Esophagus muscularis mucosa (tissue), 4 donors: ENCODE data around the gene COQ9. TPM values are rescaled to one million over a fixed set of nuclear protein-coding genes. Genes with fewer than 3 reads are reported as not detected.

Experiments used
- DNase-seq: peaks from one replicate; pipeline ENCODE4 v3.0.0-alpha.2; 2017; ENCODE audit errors: extremely low spot score
- H3K27ac ChIP-seq, 4 donors: fragments of 200-600 bp; sonication (generic); replicated peaks in 1 of 4; 1 replicate in 3 of 4; 2 replicates in 1 of 4; pipeline ENCODE4 v1.5.1; 2016 to 2019; ENCODE audit warnings: mild to moderate bottlenecking in 1 of 4
- H3K27me3 ChIP-seq, 4 donors: fragments of 200-600 bp; sonication (generic); one replicate each; pipeline versions ENCODE4 v1.5.1 to v1.6.0; 2016 to 2019
- H3K36me3 ChIP-seq, 4 donors: fragments of 200-600 bp; sonication (generic); one replicate each; pipeline ENCODE4 v1.5.1; 2016 to 2019
- H3K4me1 ChIP-seq, 4 donors: fragments of 200-600 bp; sonication (generic); one replicate each; pipeline ENCODE4 v1.5.1; 2016 to 2019
- H3K4me3 ChIP-seq, 4 donors: fragments of 200-600 bp; sonication (generic); 1 replicate in 2 of 4; 2 replicates in 2 of 4; pipeline ENCODE4 v1.5.1; 2016 to 2019; ENCODE audit warnings: mild to moderate bottlenecking in 4 of 4, moderate library complexity in 1 of 4
- H3K9me3 ChIP-seq, 4 donors: fragments of 200-600 bp; sonication (generic); 1 replicate in 3 of 4; 2 replicates in 1 of 4; pipeline ENCODE4 v1.5.1; 2016 to 2019
- EP300 ChIP-seq: sonication (generic); formaldehyde crosslinking; IDR thresholded peaks from one replicate; pipeline ENCODE4 v1.6.1; 2017; ENCODE audit warnings: antibody characterized with exemption
- POLR2A ChIP-seq: fragments of 450-650 bp; IDR thresholded peaks from one replicate; pipeline ENCODE4 v1.6.1; 2017; ENCODE audit warnings: antibody characterized with exemption, moderate library complexity, mild to moderate bottlenecking, low read depth
- POLR2AphosphoS5 ChIP-seq, 2 donors: sonication (generic); formaldehyde crosslinking; IDR thresholded peaks; one replicate each; pipeline ENCODE4 v1.6.1; 2017; ENCODE audit warnings: antibody characterized with exemption in 2 of 2
- WGBS: methylation state at CpG from one replicate; pipeline ENCODE4 v1.1.5; 2018; 5-methylcytosine and 5-hydroxymethylcytosine counted together
- intact Hi-C: fragments of 100-400 bp; cut with DNase I; formaldehyde crosslinking; loops from one replicate; pipeline ENCODE4 v1.15.1; 2023
- total RNA-seq, 4 donors: library from RNA; depleted of rRNA; stranded (reverse); fragments of >200 nt; gene quantifications; one replicate each; pipeline versions ENCODE4 v1.1.0 to v1.2.1, GENCODE V29; 2016
- TF ChIP-seq, protein P1 (sequence below), 3 experiments: fragments of 200-600 bp in 2 of 3; fragments of 450-650 bp in 1 of 3; sonication (generic) in 2 of 3; IDR thresholded peaks; one replicate each; pipeline ENCODE4 v1.5.1; 2017 to 2019; ENCODE audit warnings: antibody characterized with exemption in 3 of 3, mild to moderate bottlenecking in 2 of 3, moderate library complexity in 1 of 3

Gene COQ9
- total RNA-seq, 4 donors from 2014 or later: 77.2 to 115 (median 93.3) TPM

DNA sequence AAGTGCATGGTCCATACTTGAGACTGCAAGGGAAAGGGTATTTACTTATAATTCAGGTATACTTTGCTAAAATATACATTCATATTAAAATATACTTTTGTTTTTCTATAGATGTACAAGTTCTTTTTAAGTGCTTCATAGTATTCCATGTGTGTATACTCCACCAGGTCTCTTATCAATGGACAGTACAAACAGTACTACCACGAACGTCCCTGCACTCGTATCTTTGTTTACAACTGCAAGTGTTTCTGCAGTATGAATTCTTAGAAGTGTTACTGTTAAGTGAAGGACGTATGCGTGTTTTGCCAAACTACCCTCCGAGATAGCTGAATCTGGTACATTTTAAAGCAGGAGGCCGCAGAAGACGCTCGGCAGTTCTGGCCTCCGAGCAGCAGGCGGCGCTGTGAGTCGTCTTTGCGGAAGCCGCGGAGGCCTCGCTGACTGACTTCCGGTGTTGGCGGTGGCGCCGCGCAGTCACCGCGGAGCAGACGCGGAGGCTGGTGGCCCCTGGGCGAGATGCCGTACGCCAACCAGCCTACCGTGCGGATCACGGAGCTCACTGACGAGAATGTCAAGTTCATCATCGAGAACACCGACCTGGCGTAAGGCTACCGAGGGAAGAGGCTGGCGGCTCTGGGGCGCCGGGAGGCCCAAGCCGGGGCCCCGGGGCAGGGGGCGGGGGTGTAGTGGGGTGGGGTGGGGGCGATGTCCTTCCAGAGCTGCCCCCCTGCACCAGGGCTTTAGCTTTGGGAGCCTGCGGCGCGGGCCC, 15.1 kb downstream of the COQ9 start, which contains the start of gene POLR2C:
Gene POLR2C, plus strand, starts transcription at position 471 of the 769 bp plus-strand sequence. Its CDS starts 46 bp downstream, at position 517.
- under 1% methylated on average over 29 of the region's 47 CpGs for WGBS
- no peaks in the 10 kb centered on the region for H3K27me3 ChIP-seq

DNA sequence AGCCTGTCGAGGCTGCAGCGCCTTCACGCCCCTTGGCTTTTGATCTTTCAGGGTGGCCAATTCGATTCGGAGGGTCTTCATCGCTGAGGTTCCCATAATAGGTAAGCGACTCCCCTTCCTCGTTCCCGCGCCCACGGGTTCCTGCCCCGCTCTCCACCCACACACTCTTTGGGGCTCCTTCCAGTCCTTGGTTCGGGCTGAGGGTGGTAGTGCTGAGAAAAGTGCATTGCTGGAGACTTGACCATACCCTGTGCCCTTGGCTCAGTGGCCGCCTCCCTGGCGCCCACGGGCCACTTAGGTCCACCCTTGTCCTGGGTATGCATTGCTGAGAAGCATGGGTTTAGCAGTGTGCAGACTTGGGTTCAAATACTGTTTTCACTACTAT, 15.7 kb downstream of the COQ9 start:
- H3K4me3 ChIP-seq: peak overlapping the region; percentile 77 to 95 (median 84)
- no peaks in the 10 kb centered on the region for H3K27me3 ChIP-seq
- no peak for DNase-seq
- H3K36me3 ChIP-seq: peaks cover 42 to 78% (median 69%) of the 10 kb centered on the region in 4 donors
- TF ChIP-seq EP300: no peak
- TF ChIP-seq POLR2A: no peak
- peaks cover 28 to 32% (median 30%) of the 10 kb centered on the region in 4 donors for H3K4me1 ChIP-seq
- H3K9me3 ChIP-seq: no peaks in the 10 kb centered on the region
- WGBS: 1% methylated on average over 13 of the region's 16 CpGs
- intact Hi-C loops: no loop called here
- H3K27ac ChIP-seq: peak overlapping the region; percentile 85 to 90 (median 87)

More for the DNA sequence above, 15.1 kb downstream of the COQ9 start, which contains the start of gene POLR2C:
- intact Hi-C loops: no loop called here
- peak; percentile 81 for TF ChIP-seq POLR2A
- TF ChIP-seq, protein P1, sequence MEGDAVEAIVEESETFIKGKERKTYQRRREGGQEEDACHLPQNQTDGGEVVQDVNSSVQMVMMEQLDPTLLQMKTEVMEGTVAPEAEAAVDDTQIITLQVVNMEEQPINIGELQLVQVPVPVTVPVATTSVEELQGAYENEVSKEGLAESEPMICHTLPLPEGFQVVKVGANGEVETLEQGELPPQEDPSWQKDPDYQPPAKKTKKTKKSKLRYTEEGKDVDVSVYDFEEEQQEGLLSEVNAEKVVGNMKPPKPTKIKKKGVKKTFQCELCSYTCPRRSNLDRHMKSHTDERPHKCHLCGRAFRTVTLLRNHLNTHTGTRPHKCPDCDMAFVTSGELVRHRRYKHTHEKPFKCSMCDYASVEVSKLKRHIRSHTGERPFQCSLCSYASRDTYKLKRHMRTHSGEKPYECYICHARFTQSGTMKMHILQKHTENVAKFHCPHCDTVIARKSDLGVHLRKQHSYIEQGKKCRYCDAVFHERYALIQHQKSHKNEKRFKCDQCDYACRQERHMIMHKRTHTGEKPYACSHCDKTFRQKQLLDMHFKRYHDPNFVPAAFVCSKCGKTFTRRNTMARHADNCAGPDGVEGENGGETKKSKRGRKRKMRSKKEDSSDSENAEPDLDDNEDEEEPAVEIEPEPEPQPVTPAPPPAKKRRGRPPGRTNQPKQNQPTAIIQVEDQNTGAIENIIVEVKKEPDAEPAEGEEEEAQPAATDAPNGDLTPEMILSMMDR (IDR thresholded peaks at IDR 0.05): peak in 2 of 3 experiments; percentile 95 to 98
- peak; percentile 98 to 99 for TF ChIP-seq POLR2AphosphoS5 (IDR thresholded peaks at IDR 0.05)
- no peak for TF ChIP-seq EP300
- peaks cover 28 to 32% (median 30%) of the 10 kb centered on the region in 4 donors for H3K4me1 ChIP-seq
- DNase-seq: peak; percentile 96
- peaks cover 43 to 78% (median 71%) of the 10 kb centered on the region in 4 donors for H3K36me3 ChIP-seq
- H3K9me3 ChIP-seq: no peaks in the 10 kb centered on the region
- peak within 1 kb of the TSS; percentile 85 to 90 (median 87) for H3K27ac ChIP-seq
- H3K4me3 ChIP-seq: peak within 1 kb of the TSS; percentile 77 to 95 (median 84)

GRCh38 chr16:57464523-57464922, 17.2 kb downstream of the COQ9 start:
- Histone ChIP-seq H3K4me3 (no peak overlapping the region), H3K4me1 (peaks cover 28 to 32% (median 30%) of the 10 kb centered on the region in 4 donors), H3K36me3 (peaks cover 51 to 78% (median 69%) of the 10 kb centered on the region in 4 donors), H3K27me3 (no peaks in the 10 kb centered on the region), H3K27ac (no peak overlapping the region), H3K9me3 (no peaks in the 10 kb centered on the region)
- TF ChIP-seq POLR2A (no peak), POLR2AphosphoS5 (IDR thresholded peaks at IDR 0.05) (no peak), EP300 (no peak)
- TF ChIP-seq, protein P1 (IDR thresholded peaks at IDR 0.05): no peak
- no peak for DNase-seq
- intact Hi-C loops: no loop called here
- 93% methylated on average over 2 of the region's 2 CpGs for WGBS

- no peak for DNase-seq
- 78% methylated on average over 2 of the region's 2 CpGs for WGBS
- H3K27ac ChIP-seq: no peak overlapping the region
- intact Hi-C loops: no loop called here
- H3K9me3 ChIP-seq: no peaks in the 10 kb centered on the region
- H3K27me3 ChIP-seq: no peaks in the 10 kb centered on the region
- TF ChIP-seq POLR2AphosphoS5 (IDR thresholded peaks at IDR 0.05) (no peak), POLR2A (no peak), EP300 (no peak)
- TF ChIP-seq, protein P1 (IDR thresholded peaks at IDR 0.05): no peak
- no peak overlapping the region for H3K4me3 ChIP-seq
- peaks cover 60 to 98% (median 90%) of the 10 kb centered on the region in 4 donors for H3K36me3 ChIP-seq
- peaks cover 32 to 39% (median 37%) of the 10 kb centered on the region in 4 donors for H3K4me1 ChIP-seq
Observed at GRCh38 chr16:57468346-57468745, 21.1 kb downstream of the COQ9 start.

DNA sequence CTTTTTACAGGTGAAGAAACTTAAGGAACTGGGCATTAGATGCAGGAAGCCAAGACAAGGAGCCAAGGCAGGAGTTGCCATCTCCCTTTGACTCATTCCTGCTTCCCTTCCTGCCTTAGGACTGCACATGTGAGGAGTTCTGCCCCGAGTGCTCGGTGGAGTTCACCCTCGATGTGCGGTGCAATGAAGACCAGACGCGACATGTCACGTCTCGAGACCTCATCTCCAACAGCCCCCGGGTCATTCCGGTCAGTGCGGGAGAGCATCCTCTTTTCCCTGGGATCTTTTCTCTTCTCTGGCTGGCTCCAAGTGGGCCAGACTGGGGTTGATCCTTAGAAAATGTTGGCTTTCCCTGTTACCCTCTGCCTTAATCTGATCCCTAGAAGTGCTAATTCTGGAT, 21.8 kb downstream of the COQ9 start:
- no peaks in the 10 kb centered on the region for H3K27me3 ChIP-seq
- 81% methylated on average over 11 of the region's 11 CpGs for WGBS
- H3K9me3 ChIP-seq: no peaks in the 10 kb centered on the region
- peaks cover 25 to 32% (median 30%) of the 10 kb centered on the region in 4 donors for H3K4me1 ChIP-seq
- no peak overlapping the region for H3K4me3 ChIP-seq
- peaks cover 67 to 100% (median 92%) of the 10 kb centered on the region in 4 donors for H3K36me3 ChIP-seq
- H3K27ac ChIP-seq: no peak overlapping the region
- DNase-seq: no peak
- no peak for TF ChIP-seq EP300
- no peak for TF ChIP-seq POLR2AphosphoS5 (IDR thresholded peaks at IDR 0.05)
- TF ChIP-seq, protein P1 (IDR thresholded peaks at IDR 0.05): no peak
- TF ChIP-seq POLR2A: no peak
- intact Hi-C loops: no loop called here
